HL-60 (cell line): ENCODE results near the gene CPNE2.

Experiments used
- DNase-seq, 2 experiments: peaks; one replicate each; pipeline ENCODE4 v3.0.0-alpha.2; 2010 to 2020; ENCODE audit warnings: low read depth in 1 of 2, low spot score in 1 of 2
- H3K27ac ChIP-seq: fragments of 250-450 bp; sonication (Bioruptor Pico); replicated peaks from 2 replicates; pipeline ENCODE4 v1.5.1; 2020; ENCODE audit warnings: mild to moderate bottlenecking, moderate library complexity
- H3K27me3 ChIP-seq: fragments of 250-450 bp; sonication (Bioruptor Pico); 2 replicates; pipeline ENCODE4 v1.5.1; 2021; ENCODE audit warnings: mild to moderate bottlenecking, moderate library complexity; ENCODE audit not compliant: insufficient read depth, poor library complexity, severe bottlenecking
- H3K4me3 ChIP-seq: replicated peaks from 2 replicates; pipeline ENCODE4 v1.5.1; 2011; ENCODE audit warnings: mild to moderate bottlenecking, control low read depth, low read length; ENCODE audit not compliant: insufficient read depth
- CTCF ChIP-seq: IDR thresholded peaks from one replicate; pipeline ENCODE4 v1.5.1; 2011; ENCODE audit warnings: low read length, control low read depth, inconsistent platforms; ENCODE audit not compliant: insufficient read depth
- GABPA ChIP-seq: IDR thresholded peaks from 2 replicates; pipeline ENCODE4 v1.6.1; 2012; ENCODE audit warnings: low read depth
- POLR2AphosphoS5 ChIP-seq: IDR thresholded peaks from 2 replicates; pipeline ENCODE4 v1.6.1; 2012; ENCODE audit warnings: low read depth
- REST ChIP-seq: IDR thresholded peaks from 2 replicates; pipeline ENCODE4 v1.6.1; 2012; ENCODE audit warnings: low read depth; ENCODE audit not compliant: insufficient replicate concordance
- SPI1 ChIP-seq: IDR thresholded peaks from 2 replicates; pipeline ENCODE4 v1.6.1; 2012; ENCODE audit warnings: low read depth, mild to moderate bottlenecking, borderline replicate concordance

The CPNE2 gene

GRCh38 chr16:57191056-57191571 is 98.7 kb downstream of the CPNE2 start:
- TF ChIP-seq REST (no peak), SPI1 (no peak), CTCF (no peak), POLR2AphosphoS5 (no peak), GABPA (no peak)
- DNase-seq, result no peak
- Histone ChIP-seq H3K27me3 (no peaks in the 10 kb centered on the region), H3K27ac (no peak overlapping the region), H3K4me3 (no peak overlapping the region)

- DNase-seq, result no peak
- H3K27me3 ChIP-seq, result no peaks in the 10 kb centered on the region
- no peak for TF ChIP-seq REST
- TF ChIP-seq GABPA, result no peak
- no peak overlapping the region for H3K4me3 ChIP-seq
- no peak overlapping the region for H3K27ac ChIP-seq
These were observed 99.8 kb downstream of the CPNE2 start for GRCh38 chr16:57192146-57192545.

- TF ChIP-seq GABPA (no peak), POLR2AphosphoS5 (no peak), CTCF (no peak)
- Histone ChIP-seq H3K4me3 (no peak overlapping the region), H3K27me3 (no peaks in the 10 kb centered on the region), H3K27ac (no peak overlapping the region)
- no peak for DNase-seq
These were observed 100.5 kb downstream of the CPNE2 start for GRCh38 chr16:57192720-57193486.

GRCh38 chr16:57194512-57194911 is 102.1 kb downstream of the CPNE2 start:
- Histone ChIP-seq H3K27ac (no peak overlapping the region), H3K4me3 (no peak overlapping the region), H3K27me3 (no peaks in the 10 kb centered on the region)
- TF ChIP-seq REST (no peak), CTCF (no peak), GABPA (no peak), SPI1 (no peak), POLR2AphosphoS5 (no peak)
- no peak for DNase-seq
